Measurements from ENCODE around the gene ETV4.
A peak's percentile ranks its signal among the peaks of the same experiment; 100 is the strongest.

ETV4 gene

GRCh38 chr17:43483674-43484551 lies 62.2 kb downstream of the ETV4 start, which contains the start of gene DHX8:
Gene DHX8 (plus strand): TSS chr17:43483975. CDS start chr17:43484038, 63 bp downstream.
- H3K4me3 ChIP-seq: peak within 1 kb of the TSS; percentile 84
- peaks cover 14% of the 10 kb centered on the region for H3K4me1 ChIP-seq
- H3K36me3 ChIP-seq (replicated peaks): peaks cover 3% of the 10 kb centered on the region; the same call in 1 of the 2 replicates
- H3K27me3 ChIP-seq (ENCODE audit: low read depth): no peaks in the 10 kb centered on the region
- DNase-seq (ENCODE audit: low spot score in 2 of 2): peak; percentile 97 to 98
- H3K9me3 ChIP-seq: no peaks in the 10 kb centered on the region
- in situ Hi-C loops (cut with MboI; ENCODE audit: low sequenced_read_pairs): loop anchor here (5.0 kb wide), 1 partner anchor 97 kb away; no protein-coding TSS in a partner anchor

- no peak for DNase-seq (ENCODE audit: low spot score in 2 of 2)
- Histone ChIP-seq H3K9me3 (no peaks in the 10 kb centered on the region), H3K4me1 (peaks cover 14% of the 10 kb centered on the region), H3K27me3 (ENCODE audit: low read depth) (no peaks in the 10 kb centered on the region), H3K4me3 (no peak overlapping the region), H3K36me3 (replicated peaks) (peaks cover 3% of the 10 kb centered on the region; the same call in 1 of the 2 replicates)
- in situ Hi-C loops (cut with MboI; ENCODE audit: low sequenced_read_pairs): loop anchor here (5.0 kb wide), 1 partner anchor 95 kb away; no protein-coding TSS in a partner anchor
Measured at GRCh38 chr17:43482103-43483012, 63.8 kb downstream of the ETV4 start.

GRCh38 chr17:43479948-43480347 lies 66.2 kb downstream of the ETV4 start:
- H3K4me1 ChIP-seq: peaks cover 6% of the 10 kb centered on the region
- no peak for DNase-seq (ENCODE audit: low spot score in 2 of 2)
- H3K4me3 ChIP-seq: no peak overlapping the region
- in situ Hi-C loops (cut with MboI; ENCODE audit: low sequenced_read_pairs): loop anchor here (5.0 kb wide), 1 partner anchor 93 kb away; no protein-coding TSS in a partner anchor
- H3K9me3 ChIP-seq: no peaks in the 10 kb centered on the region
- no peaks in the 10 kb centered on the region for H3K27me3 ChIP-seq (ENCODE audit: low read depth)
- peaks cover 3% of the 10 kb centered on the region; the same call in 1 of the 2 replicates for H3K36me3 ChIP-seq (replicated peaks)
